Measurements from ENCODE around the gene ELK3. TPM values are rescaled to one million over a fixed set of nuclear protein-coding genes. Genes with fewer than 3 reads are reported as not detected.

The ELK3 gene
- polyA plus RNA-seq, 2 of the 4 experiments (the other 2 are of a cell fraction): 33.1 to 38.6 TPM

- H3K27ac ChIP-seq: no peak overlapping the region
- FAIRE-seq (no peak), ATAC-seq (no peak), DNase-seq (ENCODE audit: low read depth in 1 of 2, low spot score in 1 of 2) (no peak)
- TF ChIP-seq MAX (IDR thresholded peaks at IDR 0.05): no peak
- no peak for TF ChIP-seq KDM1A (IDR thresholded peaks at IDR 0.05; ENCODE audit: low read depth)
- no peak for TF ChIP-seq MYC (IDR thresholded peaks at IDR 0.05; ENCODE audit: borderline replicate concordance, low read length)
- no peak for TF ChIP-seq SREBF2 (IDR thresholded peaks at IDR 0.05)
- TF ChIP-seq MAZ (IDR thresholded peaks at IDR 0.05; ENCODE audit: borderline replicate concordance, low read depth, low read length): no peak
- no peak for TF ChIP-seq TP53 (CRISPR knock-in tag; IDR thresholded peaks at IDR 0.05)
- TF ChIP-seq HDAC2 (IDR thresholded peaks at IDR 0.05): no peak
- TF ChIP-seq ZC3H11A (IDR thresholded peaks at IDR 0.05): no peak
- TF ChIP-seq SMC3 (IDR thresholded peaks at IDR 0.05): no peak
- TF ChIP-seq CHD2 (IDR thresholded peaks at IDR 0.05; ENCODE audit: low read length, partially characterized antibody): no peak
- no peak for TF ChIP-seq FOSB (CRISPR knock-in tag; IDR thresholded peaks at IDR 0.05)
- TF ChIP-seq JUN (IDR thresholded peaks at IDR 0.05): no peak
- TF ChIP-seq RFX5 (IDR thresholded peaks at IDR 0.05): no peak
- CTCF ChIA-PET: interaction anchor here (1.2 to 1.6 kb wide), 3 partner anchors 12 to 58 kb away, joined by 3 to 5 read pairs (median 3); no protein-coding TSS in a partner anchor
- POLR2A ChIA-PET: no interaction called here
- H3K4me2 ChIP-seq: no peak overlapping the region
- H3K4me1 ChIP-seq: no peaks in the 10 kb centered on the region
- H3K9me3 ChIP-seq: no peaks in the 10 kb centered on the region
- H3K4me3 ChIP-seq: no peak overlapping the region
- 82% methylated on average over 3 of the region's 3 CpGs for WGBS (ENCODE audit: missing lambda C conversion rate)
These were observed 36.7 kb upstream of the ELK3 start for GRCh38 chr12:96157427-96157826.

GRCh38 chr12:96164951-96165811, 29.0 kb upstream of the ELK3 start:
- no peak for FAIRE-seq
- no peak for TF ChIP-seq HES2 (IDR thresholded peaks at IDR 0.05)
- TF ChIP-seq MAZ (IDR thresholded peaks at IDR 0.05; ENCODE audit: borderline replicate concordance, low read depth, low read length): no peak
- TF ChIP-seq, protein P1, sequence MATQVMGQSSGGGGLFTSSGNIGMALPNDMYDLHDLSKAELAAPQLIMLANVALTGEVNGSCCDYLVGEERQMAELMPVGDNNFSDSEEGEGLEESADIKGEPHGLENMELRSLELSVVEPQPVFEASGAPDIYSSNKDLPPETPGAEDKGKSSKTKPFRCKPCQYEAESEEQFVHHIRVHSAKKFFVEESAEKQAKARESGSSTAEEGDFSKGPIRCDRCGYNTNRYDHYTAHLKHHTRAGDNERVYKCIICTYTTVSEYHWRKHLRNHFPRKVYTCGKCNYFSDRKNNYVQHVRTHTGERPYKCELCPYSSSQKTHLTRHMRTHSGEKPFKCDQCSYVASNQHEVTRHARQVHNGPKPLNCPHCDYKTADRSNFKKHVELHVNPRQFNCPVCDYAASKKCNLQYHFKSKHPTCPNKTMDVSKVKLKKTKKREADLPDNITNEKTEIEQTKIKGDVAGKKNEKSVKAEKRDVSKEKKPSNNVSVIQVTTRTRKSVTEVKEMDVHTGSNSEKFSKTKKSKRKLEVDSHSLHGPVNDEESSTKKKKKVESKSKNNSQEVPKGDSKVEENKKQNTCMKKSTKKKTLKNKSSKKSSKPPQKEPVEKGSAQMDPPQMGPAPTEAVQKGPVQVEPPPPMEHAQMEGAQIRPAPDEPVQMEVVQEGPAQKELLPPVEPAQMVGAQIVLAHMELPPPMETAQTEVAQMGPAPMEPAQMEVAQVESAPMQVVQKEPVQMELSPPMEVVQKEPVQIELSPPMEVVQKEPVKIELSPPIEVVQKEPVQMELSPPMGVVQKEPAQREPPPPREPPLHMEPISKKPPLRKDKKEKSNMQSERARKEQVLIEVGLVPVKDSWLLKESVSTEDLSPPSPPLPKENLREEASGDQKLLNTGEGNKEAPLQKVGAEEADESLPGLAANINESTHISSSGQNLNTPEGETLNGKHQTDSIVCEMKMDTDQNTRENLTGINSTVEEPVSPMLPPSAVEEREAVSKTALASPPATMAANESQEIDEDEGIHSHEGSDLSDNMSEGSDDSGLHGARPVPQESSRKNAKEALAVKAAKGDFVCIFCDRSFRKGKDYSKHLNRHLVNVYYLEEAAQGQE (IDR thresholded peaks at IDR 0.05): no peak
- TF ChIP-seq FOXS1 (CRISPR knock-in tag; IDR thresholded peaks at IDR 0.05): no peak
- H3K4me2 ChIP-seq: no peak overlapping the region
- no peaks in the 10 kb centered on the region for H3K4me1 ChIP-seq
- CTCF ChIA-PET: interaction anchor here (0.6 to 1.5 kb wide), 4 partner anchors 9 to 54 kb away, joined by 3 to 4 read pairs (median 3); no protein-coding TSS in a partner anchor
- POLR2A ChIA-PET: no interaction called here
- H3K9me3 ChIP-seq: no peaks in the 10 kb centered on the region
- 88% methylated on average over 14 of the region's 14 CpGs for WGBS (ENCODE audit: missing lambda C conversion rate)
- no peak for ATAC-seq
- no peak overlapping the region for H3K4me3 ChIP-seq
- no peak for DNase-seq (ENCODE audit: low read depth in 1 of 2, low spot score in 1 of 2)
- H3K27ac ChIP-seq: no peak overlapping the region

DNA sequence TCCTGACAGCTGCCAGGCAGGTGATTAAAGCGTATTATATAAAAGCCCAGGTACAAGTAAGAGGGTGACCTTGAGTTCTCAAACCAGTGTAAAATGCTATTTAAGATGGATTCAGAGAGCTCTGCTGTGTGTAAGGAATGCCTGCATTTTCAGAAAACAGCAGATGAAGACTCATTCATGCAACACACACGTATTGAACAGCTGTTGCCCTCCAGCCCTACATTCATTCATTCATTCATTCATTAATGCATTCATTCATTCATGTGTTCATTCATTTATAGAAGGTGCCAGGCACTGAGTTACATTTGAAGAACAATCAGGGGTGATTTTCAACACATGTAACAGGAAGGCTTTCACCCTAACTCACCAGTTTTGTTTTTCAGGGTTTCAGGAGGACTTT, 27.4 kb upstream of the ELK3 start:
- Histone ChIP-seq H3K9me3 (no peaks in the 10 kb centered on the region), H3K4me3 (no peak overlapping the region), H3K4me1 (no peaks in the 10 kb centered on the region), H3K27ac (no peak overlapping the region), H3K4me2 (no peak overlapping the region)
- ChIA-PET CTCF (interaction anchor here (0.8 to 1.1 kb wide), 2 partner anchors 21 to 48 kb away, joined by 3 to 4 read pairs; no protein-coding TSS in a partner anchor), POLR2A (no interaction called here)
- no peak for DNase-seq (ENCODE audit: low read depth in 1 of 2, low spot score in 1 of 2)
- WGBS (ENCODE audit: missing lambda C conversion rate): 48% methylated on average over 2 of the region's 2 CpGs
- no peak for FAIRE-seq
- TF ChIP-seq POLR2AphosphoS2 (conservative IDR thresholded peaks at IDR 0.05; ENCODE audit: low read length) (no peak), BHLHE40 (IDR thresholded peaks at IDR 0.05; ENCODE audit: low read depth, low read length) (no peak), RFX5 (IDR thresholded peaks at IDR 0.05) (no peak), EP300 (IDR thresholded peaks at IDR 0.05) (no peak), ZSCAN20 (CRISPR knock-in tag; IDR thresholded peaks at IDR 0.05) (no peak), BCL3 (IDR thresholded peaks at IDR 0.05) (no peak), ZC3H11A (IDR thresholded peaks at IDR 0.05) (no peak), RNF2 (IDR thresholded peaks at IDR 0.05; ENCODE audit: borderline replicate concordance, low read depth) (no peak)
- no peak for ATAC-seq

All from A549 (cell line).